Measurements from ENCODE around the gene TRPT1.
"Not testable (repeated sequence)": the region's sequence is repeated elsewhere in the genome, so short reads cannot be mapped to it uniquely, and the experiment has no call there.

The TRPT1 gene

GRCh38 chr11:64252003-64252872, 26.3 kb upstream of the TRPT1 start:
- intact Hi-C loops (cut with micrococcal nuclease) = loop anchor here (2.0 to 5.0 kb wide), 2 partner anchors 17 to 50 kb away; partner anchors contain the start of gene CATSPERZ
- H3K4me1 Mint-ChIP-seq (ENCODE audit: low read depth) = peaks cover 59% of the 10 kb centered on the region

DNA sequence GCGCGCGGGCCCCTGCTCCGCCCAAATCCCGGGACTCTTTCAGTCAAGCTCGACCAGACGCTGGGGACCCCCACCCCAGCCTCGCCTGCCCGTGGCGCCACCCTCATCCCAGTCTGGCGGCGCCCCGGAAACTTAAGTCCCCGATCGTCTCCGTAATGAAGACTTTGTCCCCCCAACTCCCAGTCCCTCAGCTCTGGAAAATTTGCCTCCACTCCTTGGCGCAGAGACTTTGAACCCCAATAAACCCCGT, 25.7 kb upstream of the TRPT1 start:
- intact Hi-C loops (cut with micrococcal nuclease) = loop anchor here (2.0 to 5.0 kb wide), 2 partner anchors 17 to 51 kb away; partner anchors contain the start of gene CATSPERZ
- Mint-ChIP-seq H3K27me3 (peaks cover 9% of the 10 kb centered on the region), H3K9me3 (no peaks in the 10 kb centered on the region), H3K36me3 (ENCODE audit: low read depth) (peaks cover 51% of the 10 kb centered on the region), H3K4me3 (peak overlapping the region; percentile 99), H3K27ac (peak overlapping the region; percentile 88), H3K4me1 (ENCODE audit: low read depth) (peaks cover 64% of the 10 kb centered on the region)

More at GRCh38 chr11:64252003-64252872, 26.3 kb upstream of the TRPT1 start:
- Mint-ChIP-seq H3K4me3 (peak overlapping the region; percentile 99), H3K9me3 (no peaks in the 10 kb centered on the region), H3K27ac (peak overlapping the region; percentile 88), H3K27me3 (peaks cover 9% of the 10 kb centered on the region), H3K36me3 (ENCODE audit: low read depth) (peaks cover 52% of the 10 kb centered on the region)

DNA sequence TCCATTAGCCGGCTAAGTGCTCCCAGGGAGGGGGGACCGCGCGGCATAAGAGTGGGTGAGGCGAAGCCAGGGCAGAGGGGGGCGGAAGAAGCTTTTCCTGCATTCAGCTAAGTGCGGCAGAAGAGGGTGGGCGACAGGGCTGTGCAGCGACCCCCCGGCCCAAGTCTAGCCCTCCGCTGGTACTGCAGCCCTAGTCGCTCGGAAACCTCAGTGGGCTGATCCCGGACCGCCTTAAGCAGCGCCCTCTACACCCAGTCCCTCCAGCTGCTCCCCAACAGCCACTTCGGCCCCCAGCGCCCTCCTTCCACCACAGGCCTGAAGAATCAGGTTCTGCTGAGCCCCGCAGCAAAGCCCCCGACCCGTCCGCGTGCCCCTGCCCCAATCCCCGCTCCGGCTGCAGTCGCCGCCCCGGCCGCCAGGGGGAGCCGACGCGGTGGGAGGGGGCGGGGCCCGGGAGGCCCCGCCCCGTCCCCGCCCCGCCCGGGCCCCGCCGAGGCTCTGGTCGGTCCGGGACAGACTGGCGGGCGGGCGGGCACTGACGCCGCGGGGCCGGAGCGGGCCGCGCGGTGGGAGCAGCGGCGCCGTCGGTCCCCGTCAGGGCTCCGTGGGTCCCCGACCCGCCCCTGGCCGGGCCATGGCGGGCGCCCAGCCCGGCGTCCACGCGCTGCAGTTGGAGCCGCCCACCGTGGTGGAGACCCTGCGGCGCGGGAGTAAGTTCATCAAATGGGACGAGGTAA, 25.2 kb upstream of the TRPT1 start, which contains the start of gene PLCB3:
TSS of gene PLCB3 (plus strand) at position 515 of the 737 bp plus-strand sequence. CDS start at position 635, 120 bp downstream.
- peaks cover 9% of the 10 kb centered on the region for H3K27me3 Mint-ChIP-seq
- peaks cover 48% of the 10 kb centered on the region for H3K36me3 Mint-ChIP-seq (ENCODE audit: low read depth)
- intact Hi-C loops (cut with micrococcal nuclease) = loop anchor here (5.0 kb wide), 1 partner anchor 51 kb away; the partner anchor contains the start of gene CATSPERZ
- H3K4me3 Mint-ChIP-seq = peak within 1 kb of the TSS; percentile 99
- no peaks in the 10 kb centered on the region for H3K9me3 Mint-ChIP-seq
- peaks cover 64% of the 10 kb centered on the region for H3K4me1 Mint-ChIP-seq (ENCODE audit: low read depth)
- peak within 1 kb of the TSS; percentile 88 for H3K27ac Mint-ChIP-seq

DNA sequence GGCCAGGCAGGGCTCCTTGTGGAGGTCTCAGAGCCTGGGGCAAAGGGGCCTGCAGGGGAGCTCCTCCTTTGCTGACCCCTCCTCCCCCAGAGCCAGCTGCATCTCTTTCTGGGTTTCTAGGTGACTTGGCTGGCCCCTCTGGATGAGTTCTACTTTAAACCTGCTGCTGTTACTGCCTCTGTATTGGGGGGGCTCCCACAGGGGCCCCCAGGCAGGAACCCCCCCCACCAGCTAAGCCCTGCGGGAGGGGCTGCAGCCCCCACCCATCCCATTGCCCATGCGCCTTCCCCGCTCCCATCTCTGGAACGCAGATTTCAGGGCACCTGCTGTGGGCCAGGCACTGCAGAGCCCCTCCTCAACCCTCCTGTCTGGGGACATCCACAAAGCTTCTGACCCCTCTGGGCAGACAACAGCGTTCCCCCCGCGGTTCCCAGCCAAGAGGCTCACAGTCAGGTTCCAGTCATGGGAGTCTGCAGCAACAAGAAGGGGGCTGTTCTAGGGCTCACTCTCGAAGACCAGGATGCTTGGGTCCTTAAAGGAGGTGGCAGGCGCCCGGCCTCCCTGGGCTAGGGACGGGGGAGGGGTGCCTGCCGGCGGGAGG, 24.5 kb upstream of the TRPT1 start:
- peak overlapping the region; percentile 73 for H3K4me3 Mint-ChIP-seq
- peaks cover 9% of the 10 kb centered on the region for H3K27me3 Mint-ChIP-seq
- peaks cover 48% of the 10 kb centered on the region for H3K36me3 Mint-ChIP-seq (ENCODE audit: low read depth)
- H3K9me3 Mint-ChIP-seq = no peaks in the 10 kb centered on the region
- intact Hi-C loops (cut with micrococcal nuclease) = loop anchor here (5.0 kb wide), 1 partner anchor 52 kb away; the partner anchor contains the start of gene CATSPERZ
- H3K4me1 Mint-ChIP-seq (ENCODE audit: low read depth) = peaks cover 71% of the 10 kb centered on the region
- peak overlapping the region; percentile 88 for H3K27ac Mint-ChIP-seq

DNA sequence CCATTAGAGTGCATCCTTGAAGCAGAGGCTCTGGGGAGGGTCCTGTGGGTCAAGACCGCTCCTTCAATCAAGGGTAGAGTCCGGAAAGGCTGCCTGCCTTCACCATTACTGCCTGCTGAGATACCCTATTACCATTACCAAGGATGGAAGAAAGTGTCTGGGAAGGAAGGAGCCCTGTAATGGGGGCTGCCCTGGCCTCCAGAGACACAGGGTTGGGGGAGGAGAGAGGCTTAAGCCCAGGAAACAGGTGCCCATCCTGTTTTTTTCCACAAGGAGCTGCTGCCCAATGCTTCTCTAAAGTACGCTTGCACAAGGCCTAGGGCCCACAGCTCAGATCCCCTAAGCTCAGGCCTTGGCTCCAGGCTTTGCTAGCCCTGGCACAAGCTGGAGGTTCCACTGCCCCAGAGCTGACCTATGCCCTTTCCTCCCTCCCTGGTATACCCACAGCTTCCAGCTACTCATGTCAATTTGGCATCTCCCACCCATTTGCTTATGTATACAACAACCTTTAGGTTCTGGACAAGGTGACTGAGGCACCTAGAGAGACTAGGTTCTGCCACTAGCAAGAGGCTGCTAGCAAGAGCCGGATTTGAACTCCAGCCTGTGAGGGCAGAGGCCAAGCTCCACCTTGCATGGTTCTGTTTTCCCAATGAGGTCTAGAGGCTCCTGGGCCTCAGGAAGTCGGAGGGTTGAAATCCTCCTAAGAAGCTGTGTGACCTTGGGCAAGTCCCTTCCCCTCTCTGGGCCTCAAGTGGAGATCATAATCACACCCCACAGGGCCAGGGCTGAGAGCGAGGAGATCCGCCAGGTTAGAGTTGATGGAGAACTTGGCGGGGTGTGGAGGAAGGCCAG, 23.8 kb upstream of the TRPT1 start:
- Mint-ChIP-seq H3K9me3 (no peaks in the 10 kb centered on the region), H3K27ac (no peak overlapping the region), H3K4me1 (ENCODE audit: low read depth) (peaks cover 78% of the 10 kb centered on the region), H3K27me3 (peaks cover 9% of the 10 kb centered on the region), H3K36me3 (ENCODE audit: low read depth) (peaks cover 47% of the 10 kb centered on the region), H3K4me3 (no peak overlapping the region)
- intact Hi-C loops (cut with micrococcal nuclease) = loop anchor here (5.0 kb wide), 1 partner anchor 53 kb away; the partner anchor contains the start of gene CATSPERZ

DNA sequence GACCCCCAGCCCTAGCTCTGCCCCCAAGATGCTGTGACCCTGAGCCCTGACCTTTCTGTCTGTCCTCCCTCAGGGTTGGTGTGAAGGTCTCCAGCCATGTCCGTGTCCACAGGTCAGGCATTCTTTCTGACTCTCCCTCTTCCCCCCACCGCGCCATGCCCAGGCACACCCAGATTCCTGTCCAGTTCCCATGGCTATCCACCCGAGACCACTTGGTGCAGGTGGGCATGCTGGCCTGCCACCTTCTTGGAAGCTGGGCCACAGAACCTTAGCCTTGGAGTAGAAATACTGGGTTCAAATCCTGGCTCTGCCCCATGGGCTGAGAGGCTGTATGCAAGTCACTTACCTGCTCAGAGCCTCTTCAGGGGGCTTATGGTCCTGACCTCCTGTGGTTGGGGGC, 23.1 kb upstream of the TRPT1 start:
- peaks cover 76% of the 10 kb centered on the region for H3K4me1 Mint-ChIP-seq (ENCODE audit: low read depth)
- H3K27ac Mint-ChIP-seq = peak overlapping the region; percentile 7
- peaks cover 9% of the 10 kb centered on the region for H3K27me3 Mint-ChIP-seq
- no peak overlapping the region for H3K4me3 Mint-ChIP-seq
- H3K9me3 Mint-ChIP-seq = no peaks in the 10 kb centered on the region
- intact Hi-C loops (cut with micrococcal nuclease) = no loop called here
- H3K36me3 Mint-ChIP-seq (ENCODE audit: low read depth) = peaks cover 47% of the 10 kb centered on the region

DNA sequence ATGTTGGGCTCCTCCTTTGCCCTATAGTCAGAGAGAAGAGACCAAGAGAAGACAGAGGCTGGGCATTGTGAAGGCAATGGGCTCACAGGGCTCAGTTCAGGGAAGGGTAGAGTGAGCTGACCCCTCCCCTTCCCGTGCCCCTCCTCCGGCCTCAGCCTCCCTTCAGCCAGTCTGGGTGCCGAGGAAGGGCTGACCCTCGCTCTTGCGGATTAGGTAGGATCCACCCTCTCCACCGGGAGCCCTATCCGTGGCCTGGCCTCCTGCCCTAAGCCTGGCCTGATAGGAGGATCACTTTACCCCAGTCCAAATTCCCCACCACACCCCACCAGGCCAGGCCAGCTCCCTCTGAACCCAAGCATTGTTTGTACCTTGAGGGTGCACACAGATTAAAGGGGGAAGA, 22.6 kb upstream of the TRPT1 start:
- intact Hi-C loops (cut with micrococcal nuclease) = no loop called here
- H3K27ac Mint-ChIP-seq = peak overlapping the region; percentile 7
- no peaks in the 10 kb centered on the region for H3K9me3 Mint-ChIP-seq
- peaks cover 47% of the 10 kb centered on the region for H3K36me3 Mint-ChIP-seq (ENCODE audit: low read depth)
- peaks cover 9% of the 10 kb centered on the region for H3K27me3 Mint-ChIP-seq
- peaks cover 76% of the 10 kb centered on the region for H3K4me1 Mint-ChIP-seq (ENCODE audit: low read depth)
- H3K4me3 Mint-ChIP-seq = no peak overlapping the region

DNA sequence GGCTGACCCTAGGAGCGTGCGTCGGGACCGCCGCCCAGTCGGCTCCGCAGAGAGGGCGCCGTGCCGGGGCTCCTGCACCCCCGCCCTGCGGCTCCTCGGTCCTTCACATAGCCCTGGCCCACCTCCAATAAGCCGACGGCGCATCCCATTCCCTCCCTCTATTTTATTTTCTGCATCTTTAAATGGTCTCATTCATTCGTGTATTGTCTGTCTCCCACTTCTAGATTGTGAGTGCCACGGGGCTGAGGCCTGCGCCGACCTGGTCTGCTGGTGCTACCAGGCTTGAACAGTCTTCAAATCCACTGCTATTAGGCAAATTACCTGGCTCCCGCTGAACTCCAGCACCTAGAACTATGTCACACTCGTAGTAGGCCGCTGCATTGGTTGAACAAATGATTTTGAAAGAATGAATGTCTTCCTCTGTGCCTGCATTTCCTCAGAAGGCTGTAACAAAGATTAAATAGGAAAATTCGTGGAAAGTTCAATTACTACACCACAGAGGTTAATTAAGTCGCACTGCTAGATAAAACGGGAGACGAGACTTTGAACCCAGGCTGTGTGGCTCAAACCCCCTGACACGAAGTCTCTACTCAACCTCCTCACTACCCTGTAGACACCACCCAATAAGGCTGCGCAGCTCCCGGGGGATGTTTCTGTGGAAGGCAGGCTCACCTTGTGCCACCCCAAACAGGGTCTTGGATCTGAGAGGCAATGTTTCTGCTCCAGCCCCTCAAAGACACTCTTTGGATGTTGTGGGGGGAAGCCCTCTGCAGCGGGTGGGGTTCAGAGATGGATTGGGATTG, 21.9 kb upstream of the TRPT1 start:
- peaks cover 76% of the 10 kb centered on the region for H3K4me1 Mint-ChIP-seq (ENCODE audit: low read depth)

GRCh38 chr11:64246871-64247728, 21.1 kb upstream of the TRPT1 start, which contains the start of gene PPP1R14B:
TSS of gene PPP1R14B (minus strand) at chr11:64246943. CDS start at chr11:64246673, 270 bp downstream.
- Mint-ChIP-seq H3K4me1 (ENCODE audit: low read depth) (peaks cover 77% of the 10 kb centered on the region), H3K9me3 (no peaks in the 10 kb centered on the region), H3K27me3 (peaks cover 9% of the 10 kb centered on the region), H3K36me3 (ENCODE audit: low read depth) (peaks cover 51% of the 10 kb centered on the region), H3K4me3 (peak within 1 kb of the TSS; percentile 89), H3K27ac (peak within 1 kb of the TSS; percentile 92)
- intact Hi-C loops (cut with micrococcal nuclease) = loop anchor here (2.0 kb wide), 1 partner anchor 16 kb away; the partner anchor contains the start of gene DNAJC4

More for the DNA sequence above, 21.9 kb upstream of the TRPT1 start:
- Mint-ChIP-seq H3K27ac (peak overlapping the region; percentile 92), H3K4me3 (peak overlapping the region; percentile 82), H3K9me3 (no peaks in the 10 kb centered on the region), H3K36me3 (ENCODE audit: low read depth) (peaks cover 51% of the 10 kb centered on the region), H3K27me3 (peaks cover 9% of the 10 kb centered on the region)
- intact Hi-C loops (cut with micrococcal nuclease) = loop anchor here (2.0 kb wide), 1 partner anchor 17 kb away; the partner anchor contains the start of gene DNAJC4

DNA sequence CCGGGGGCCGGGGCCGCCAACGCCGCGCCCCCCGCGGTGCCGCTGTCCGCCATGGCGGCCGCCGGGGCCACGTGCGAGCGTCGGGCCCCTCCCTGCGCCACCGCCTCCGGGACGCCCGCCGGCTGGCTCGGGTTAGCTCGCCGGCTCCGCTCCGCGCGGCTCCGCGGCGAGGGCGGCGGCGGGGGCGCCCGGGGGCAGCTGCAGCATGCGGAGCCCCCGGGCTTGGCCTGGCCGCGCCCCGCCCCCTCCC, 20.6 kb upstream of the TRPT1 start:
- not testable (repeated sequence) for H3K27me3 Mint-ChIP-seq, H3K9me3 Mint-ChIP-seq
- H3K4me3 Mint-ChIP-seq = peak overlapping the region; percentile 82
- intact Hi-C loops (cut with micrococcal nuclease) = loop anchor here (2.0 kb wide), 1 partner anchor 16 kb away; the partner anchor contains the start of gene DNAJC4
- peak overlapping the region; percentile 92 for H3K27ac Mint-ChIP-seq
- peaks cover 48% of the 10 kb centered on the region for H3K36me3 Mint-ChIP-seq (ENCODE audit: low read depth)
- H3K4me1 Mint-ChIP-seq (ENCODE audit: low read depth) = peaks cover 74% of the 10 kb centered on the region

DNA sequence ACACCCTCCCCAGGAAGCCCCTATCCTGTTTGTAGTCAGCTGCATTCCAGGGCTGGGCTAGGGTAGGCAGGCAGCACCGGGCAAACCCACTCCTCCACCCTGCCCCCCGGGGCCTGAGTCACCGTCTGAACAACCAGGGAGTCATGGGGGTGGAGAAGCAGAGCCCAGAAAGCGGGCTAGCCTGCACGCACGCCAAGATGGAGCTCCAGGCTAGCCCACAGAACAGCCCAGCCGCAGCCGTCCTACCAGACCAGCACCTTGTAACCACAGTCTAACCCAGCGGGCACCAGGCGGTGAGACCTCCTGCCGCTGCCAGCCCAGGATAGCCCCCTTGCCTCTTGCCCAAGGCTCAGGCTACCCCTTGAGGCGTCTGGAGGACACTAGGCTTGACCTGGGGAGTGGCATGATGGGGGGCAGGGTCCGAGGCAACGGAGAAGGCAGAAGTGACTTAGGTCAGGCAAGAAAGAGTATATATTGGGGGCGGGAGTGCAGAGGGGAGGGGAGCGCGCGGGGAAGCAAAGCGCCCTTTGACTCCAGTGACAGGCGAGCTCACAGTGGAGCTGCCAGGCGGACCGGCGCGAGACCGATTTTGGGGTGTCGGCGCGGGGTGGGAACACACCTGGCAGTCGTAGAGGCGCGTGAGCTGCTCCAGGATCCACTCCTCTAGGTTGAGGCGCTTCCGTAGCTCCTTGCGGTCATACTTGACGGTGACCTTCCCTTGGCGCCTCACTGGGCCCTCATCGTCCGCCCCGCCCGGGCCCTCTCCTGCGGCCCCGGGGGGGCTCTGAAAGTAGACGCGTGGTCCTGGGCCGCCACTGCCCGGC, 20.0 kb upstream of the TRPT1 start:
- peaks cover 71% of the 10 kb centered on the region for H3K4me1 Mint-ChIP-seq (ENCODE audit: low read depth)
- H3K36me3 Mint-ChIP-seq (ENCODE audit: low read depth) = peaks cover 51% of the 10 kb centered on the region
- intact Hi-C loops (cut with micrococcal nuclease) = loop anchor here (2.0 kb wide), 1 partner anchor 15 kb away; the partner anchor contains the start of gene DNAJC4

More for the DNA sequence above, 20.0 kb upstream of the TRPT1 start:
- Mint-ChIP-seq H3K4me3 (peak overlapping the region; percentile 89), H3K27me3 (peaks cover 9% of the 10 kb centered on the region), H3K9me3 (no peaks in the 10 kb centered on the region), H3K27ac (peak overlapping the region; percentile 92)

All from dendritic cell treated with granulocyte-macrophage colony-stimulating factor and Interleukin-4, amounts not matched to agents 40 ng/mL and 50 ng/mL, for 4 days (primary cell).